ENCODE measurements around the gene LAGE3. TPM values are rescaled to one million over a fixed set of nuclear protein-coding genes. Genes with fewer than 3 reads are reported as not detected.

Gene LAGE3
- total and polyA plus RNA-seq, 3 donors from 2014 or later = 12.4 to 30.9 (median 29.1) TPM

GRCh38 chrX:154435171-154435733 lies 43.8 kb downstream of the LAGE3 start:
- Histone ChIP-seq H3K9me3 (no peaks in the 10 kb centered on the region), H3K36me3 (ENCODE audit: low read depth, missing control alignments) (no peaks in the 10 kb centered on the region), H3K27me3 (no peaks in the 10 kb centered on the region), H3K4me3 (no peak overlapping the region), H3K4me1 (no peaks in the 10 kb centered on the region), H3K27ac (no peak overlapping the region)
- TF ChIP-seq CTCF (IDR thresholded peaks at IDR 0.05) (no peak), POLR2A (IDR thresholded peaks at IDR 0.05) (no peak)
- intact Hi-C loops (cut with DNase I; ENCODE audit: low total_unique reads) = no loop called here
- 91 to 97% methylated on average over 9 to 15 of the region's 19 CpGs for WGBS, 2 donors
- DNase-seq = no peak

- no peaks in the 10 kb centered on the region for H3K27me3 ChIP-seq
- H3K4me1 ChIP-seq = no peaks in the 10 kb centered on the region
- DNase-seq = no peak
- no peak overlapping the region for H3K4me3 ChIP-seq
- intact Hi-C loops (cut with DNase I; ENCODE audit: low total_unique reads) = no loop called here
- no peak overlapping the region for H3K27ac ChIP-seq
- no peaks in the 10 kb centered on the region for H3K36me3 ChIP-seq (ENCODE audit: low read depth, missing control alignments)
- TF ChIP-seq POLR2A (IDR thresholded peaks at IDR 0.05) (no peak), CTCF (IDR thresholded peaks at IDR 0.05) (no peak)
- H3K9me3 ChIP-seq = no peaks in the 10 kb centered on the region
- WGBS, 2 donors = 89 to 100% methylated on average over 2 to 7 of the region's 7 CpGs
Measured at GRCh38 chrX:154434394-154435168, 44.5 kb downstream of the LAGE3 start.

- no peak for DNase-seq
- no peaks in the 10 kb centered on the region for H3K9me3 ChIP-seq
- 91% methylated on average over 7 of the region's 7 CpGs; no CpG with 5 or more reads in 1 of the 2 donors for WGBS, 2 donors
- H3K4me1 ChIP-seq = no peaks in the 10 kb centered on the region
- no peak overlapping the region for H3K27ac ChIP-seq
- TF ChIP-seq CTCF (IDR thresholded peaks at IDR 0.05) (no peak), POLR2A (IDR thresholded peaks at IDR 0.05) (no peak)
- H3K4me3 ChIP-seq = no peak overlapping the region
- intact Hi-C loops (cut with DNase I; ENCODE audit: low total_unique reads) = no loop called here
- H3K36me3 ChIP-seq (ENCODE audit: low read depth, missing control alignments) = no peaks in the 10 kb centered on the region
- no peaks in the 10 kb centered on the region for H3K27me3 ChIP-seq
Measured at GRCh38 chrX:154433605-154434004, 45.5 kb downstream of the LAGE3 start.

GRCh38 chrX:154432210-154432609 lies 46.9 kb downstream of the LAGE3 start:
- 98% methylated on average over 8 of the region's 8 CpGs; no CpG with 5 or more reads in 1 of the 2 donors for WGBS, 2 donors
- no peak for DNase-seq
- H3K27ac ChIP-seq = no peak overlapping the region
- no peaks in the 10 kb centered on the region for H3K9me3 ChIP-seq
- H3K4me1 ChIP-seq = no peaks in the 10 kb centered on the region
- no peaks in the 10 kb centered on the region for H3K36me3 ChIP-seq (ENCODE audit: low read depth, missing control alignments)
- no peak overlapping the region for H3K4me3 ChIP-seq
- TF ChIP-seq CTCF (IDR thresholded peaks at IDR 0.05) (no peak), POLR2A (IDR thresholded peaks at IDR 0.05) (no peak)
- no peaks in the 10 kb centered on the region for H3K27me3 ChIP-seq
- intact Hi-C loops (cut with DNase I; ENCODE audit: low total_unique reads) = no loop called here
